ENCODE measurements around the gene SLC25A2.

GRCh38 chr5:141319202-141319601 is 15.4 kb upstream of the SLC25A2 start:
- TF ChIP-seq CTCF (conservative IDR thresholded peaks at IDR 0.05; ENCODE audit: low read length): no peak
- TF ChIP-seq EZH2phosphoT487 (IDR thresholded peaks at IDR 0.05; ENCODE audit: borderline replicate concordance): no peak

Data from Loucy (cell line).